Left lung (tissue), 10 donors: ENCODE data around the gene DNMT3A. TPM values are rescaled to one million over a fixed set of nuclear protein-coding genes. Genes with fewer than 3 reads are reported as not detected.

Experiments
- ATAC-seq: fragments of 200-7000 bp; cut with Tn5 transposase; one replicate; pipeline ENCODE4 v1.9.1; 2020; ENCODE audit warnings: moderate library complexity
- DNase-seq, 4 donors: peaks; one replicate each; pipeline ENCODE4 v3.0.0-alpha.2; 2013 to 2020
- H3K27ac ChIP-seq, 2 donors: fragments of 200-600 bp; sonication (generic) in 1 of 2; one replicate each; pipeline versions ENCODE4 v1.5.0 to v1.8.0; 2020 to 2021
- H3K27me3 ChIP-seq, 2 donors: fragments of 200-600 bp; sonication (generic) in 1 of 2; one replicate each; pipeline versions ENCODE4 v1.5.0 to v1.8.0; 2020 to 2021
- H3K36me3 ChIP-seq, 2 donors: fragments of 200-600 bp; sonication (generic) in 1 of 2; one replicate each; pipeline versions ENCODE4 v1.5.0 to v1.8.0; 2020 to 2021
- H3K4me1 ChIP-seq, 2 donors: fragments of 200-600 bp; one replicate each; pipeline ENCODE4 v1.8.0; 2021
- H3K4me3 ChIP-seq, 2 donors: fragments of 200-600 bp; sonication (generic) in 1 of 2; one replicate each; pipeline versions ENCODE4 v1.5.0 to v1.8.0; 2020 to 2021; ENCODE audit warnings: mild to moderate bottlenecking in 1 of 2
- H3K9me3 ChIP-seq, 2 donors: fragments of 200-600 bp; sonication (generic) in 1 of 2; one replicate each; pipeline versions ENCODE4 v1.5.0 to v1.8.0; 2020 to 2021
- CTCF ChIP-seq, 2 donors: fragments of 200-600 bp; sonication (generic) in 1 of 2; IDR thresholded peaks; one replicate each; pipeline versions ENCODE4 v1.5.0 to v1.8.0; 2021; ENCODE audit warnings: antibody characterized with exemption in 2 of 2
- intact Hi-C, 2 donors: fragments of 100-400 bp; cut with DNase I; formaldehyde crosslinking; loops; one replicate each; pipeline versions ENCODE4 v1.11.2 to v1.14.2; 2022
- polyA plus RNA-seq, 6 donors: library from polyadenylated mRNA; unstranded; fragments of 120-200 nt; gene quantifications; one replicate each; pipeline ENCODE4 v1.2.1, GENCODE V29; 2013; ENCODE audit not compliant: insufficient read length in 6 of 6
- total RNA-seq, 2 donors: library from RNA; stranded (reverse); fragmentation: NEBNext Ultra II Directional; extraction: Animal tissue kit (Norgen Biotek cat#: 25700); gene quantifications; one replicate each; pipeline ENCODE4 v1.2.1, GENCODE V29; 2021
- donor health status: DM: no; HTN: yes; CAD: no.
- donor health status: DM: no; HTN: no; CAD: no.

The DNMT3A gene
- total and polyA plus RNA-seq, 8 donors: 37.5 to 123 (median 100) TPM

GRCh38 chr2:25332571-25332970 lies 9.2 kb downstream of the DNMT3A start:
- no peaks in the 10 kb centered on the region for H3K27me3 ChIP-seq
- peaks cover 0 to under 1% of the 10 kb centered on the region in 2 donors for H3K36me3 ChIP-seq
- DNase-seq: no peak
- H3K9me3 ChIP-seq: no peaks in the 10 kb centered on the region
- TF ChIP-seq CTCF (IDR thresholded peaks at IDR 0.05): no peak
- no peak overlapping the region for H3K27ac ChIP-seq
- no peak for ATAC-seq
- intact Hi-C loops: no loop called here
- H3K4me1 ChIP-seq: peaks cover 0 to 6% of the 10 kb centered on the region in 2 donors
- H3K4me3 ChIP-seq: no peak overlapping the region

- TF ChIP-seq CTCF (IDR thresholded peaks at IDR 0.05): no peak
- Histone ChIP-seq H3K36me3 (peaks cover 0 to 8% of the 10 kb centered on the region in 2 donors), H3K4me3 (no peak overlapping the region), H3K4me1 (peaks cover 0 to 6% of the 10 kb centered on the region in 2 donors), H3K9me3 (peaks cover 0 to 5% of the 10 kb centered on the region in 2 donors), H3K27ac (no peak overlapping the region), H3K27me3 (no peaks in the 10 kb centered on the region)
- no peak for ATAC-seq
- intact Hi-C loops: no loop called here
- DNase-seq: no peak
Observed at GRCh38 chr2:25331686-25332365, 9.9 kb downstream of the DNMT3A start.

- TF ChIP-seq CTCF (IDR thresholded peaks at IDR 0.05): no peak
- intact Hi-C loops: no loop called here
- ATAC-seq: no peak
- Histone ChIP-seq H3K4me1 (peaks cover 0 to 4% of the 10 kb centered on the region in 2 donors), H3K36me3 (peaks cover 0 to 13% of the 10 kb centered on the region in 2 donors), H3K27me3 (no peaks in the 10 kb centered on the region), H3K9me3 (peaks cover 0 to 11% of the 10 kb centered on the region in 2 donors), H3K4me3 (no peak overlapping the region), H3K27ac (no peak overlapping the region)
- no peak for DNase-seq
Observed at GRCh38 chr2:25330937-25331336, 10.8 kb downstream of the DNMT3A start.

- DNase-seq: no peak
- Histone ChIP-seq H3K9me3 (peaks cover 0 to 11% of the 10 kb centered on the region in 2 donors), H3K4me1 (no peaks in the 10 kb centered on the region), H3K27ac (no peak overlapping the region), H3K36me3 (peaks cover 0 to 13% of the 10 kb centered on the region in 2 donors), H3K4me3 (no peak overlapping the region), H3K27me3 (no peaks in the 10 kb centered on the region)
- intact Hi-C loops: no loop called here
- no peak for ATAC-seq
- TF ChIP-seq CTCF (IDR thresholded peaks at IDR 0.05): no peak
Observed at GRCh38 chr2:25330273-25330672, 11.5 kb downstream of the DNMT3A start.

DNA sequence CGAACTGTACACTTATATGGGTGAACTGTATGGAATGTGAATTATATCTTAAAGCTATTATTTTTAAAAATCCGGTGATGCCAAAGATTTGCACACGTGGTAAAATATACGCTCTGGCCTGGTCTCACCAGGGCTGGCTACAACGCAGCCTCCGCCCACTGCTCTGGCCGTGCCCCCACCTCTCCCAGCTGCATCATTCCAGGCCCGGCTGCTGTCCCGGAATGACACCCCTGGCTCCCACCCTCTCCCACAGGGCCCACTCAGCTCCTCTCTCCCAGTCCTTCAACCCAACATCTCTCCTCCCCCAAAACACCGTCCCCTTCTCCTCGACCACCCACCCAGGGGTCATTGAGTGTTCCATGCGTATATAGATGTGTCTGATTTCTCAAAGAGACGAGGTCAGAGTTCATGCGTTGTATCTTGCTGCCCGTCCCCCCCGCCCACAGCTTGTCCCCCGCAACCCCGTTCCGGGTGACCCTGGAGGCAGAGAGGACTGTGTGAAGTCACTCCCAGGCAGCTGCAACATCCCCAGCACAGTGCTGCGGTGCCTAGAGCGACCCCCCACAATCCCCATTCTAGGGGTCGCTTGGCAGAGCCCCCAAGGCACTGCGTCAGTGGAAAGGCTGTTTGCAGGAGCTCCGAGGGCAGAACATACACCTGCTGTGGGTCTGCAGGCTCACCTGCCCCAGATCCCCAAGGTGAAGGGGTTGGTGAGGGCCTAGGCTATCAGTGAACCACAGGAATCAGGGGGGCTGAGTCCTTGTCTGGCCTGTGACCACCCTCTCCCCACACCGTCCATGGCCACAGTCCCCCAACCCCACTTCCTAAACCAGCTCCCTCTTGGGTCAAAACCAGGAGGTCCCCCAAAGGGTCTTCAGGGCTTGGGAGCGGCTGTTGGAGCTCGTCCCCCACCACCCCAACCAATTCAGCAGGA lies 13.3 kb downstream of the DNMT3A start:
- ATAC-seq (no peak), DNase-seq (no peak)
- Histone ChIP-seq H3K9me3 (peaks cover 0 to 11% of the 10 kb centered on the region in 2 donors), H3K36me3 (peaks cover 0 to 13% of the 10 kb centered on the region in 2 donors), H3K4me3 (no peak overlapping the region), H3K4me1 (peaks cover 0 to 11% of the 10 kb centered on the region in 2 donors), H3K27me3 (no peaks in the 10 kb centered on the region), H3K27ac (no peak overlapping the region)
- intact Hi-C loops: no loop called here
- TF ChIP-seq CTCF (IDR thresholded peaks at IDR 0.05): no peak
